Stimulated activated CD4-positive, alpha-beta T cell treated with anti-CD3 and anti-CD28 coated beads, Interleukin-4, amount 100 ng/mL, for 24 hours (primary cell): ENCODE measurements around the gene CACNB2.

Experiments used
- DNase-seq: peaks from one replicate; pipeline ENCODE4 v3.0.0-alpha.2; 2020

The CACNB2 gene

DNA sequence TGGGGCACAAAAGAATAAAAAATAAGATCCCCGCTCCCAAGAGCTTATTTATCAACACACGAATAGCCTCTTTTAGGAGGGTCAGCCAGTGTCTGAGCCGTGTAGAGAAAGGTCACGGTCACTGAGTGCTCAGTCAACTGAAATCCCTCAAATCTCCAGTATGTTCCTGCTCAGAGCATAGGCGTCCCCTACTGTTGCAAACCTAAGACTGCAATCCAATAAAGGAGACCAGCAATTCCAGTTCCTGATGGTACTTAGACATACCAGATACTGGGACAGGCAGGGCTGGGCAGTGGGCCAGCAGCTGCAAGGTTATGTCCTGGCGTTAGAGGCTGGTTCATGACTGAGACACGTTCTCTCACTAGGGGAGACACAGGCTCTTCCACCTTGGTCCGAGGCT is 93.6 kb downstream of the CACNB2 start:
- no peak for DNase-seq

GRCh38 chr10:18235477-18235876 is 95.3 kb downstream of the CACNB2 start:
- no peak for DNase-seq

DNA sequence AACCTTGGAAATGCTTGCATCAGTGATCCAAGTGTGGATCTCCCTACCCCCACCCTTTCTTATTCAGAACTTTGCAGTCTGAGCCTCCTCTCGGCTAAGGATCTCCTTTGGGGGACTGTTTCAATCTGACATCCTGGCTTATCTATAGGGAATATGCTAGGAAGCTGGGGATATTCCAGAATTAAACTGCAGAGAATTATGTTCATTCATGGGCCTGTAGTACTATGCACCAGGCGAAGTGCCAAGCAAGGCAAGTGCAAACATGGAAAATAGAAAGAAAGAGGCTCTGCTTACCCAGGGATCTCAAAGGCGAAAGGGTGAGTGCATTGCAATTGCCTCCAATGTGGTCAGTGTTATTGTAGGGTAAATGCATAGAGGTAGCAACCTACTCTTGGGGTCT is 96.5 kb downstream of the CACNB2 start:
- DNase-seq = no peak

GRCh38 chr10:18238870-18239485 is 98.8 kb downstream of the CACNB2 start:
- no peak for DNase-seq

GRCh38 chr10:18240185-18240882 is 100.1 kb downstream of the CACNB2 start:
- DNase-seq = no peak

GRCh38 chr10:18246967-18247366 is 106.7 kb downstream of the CACNB2 start:
- DNase-seq = no peak

DNA sequence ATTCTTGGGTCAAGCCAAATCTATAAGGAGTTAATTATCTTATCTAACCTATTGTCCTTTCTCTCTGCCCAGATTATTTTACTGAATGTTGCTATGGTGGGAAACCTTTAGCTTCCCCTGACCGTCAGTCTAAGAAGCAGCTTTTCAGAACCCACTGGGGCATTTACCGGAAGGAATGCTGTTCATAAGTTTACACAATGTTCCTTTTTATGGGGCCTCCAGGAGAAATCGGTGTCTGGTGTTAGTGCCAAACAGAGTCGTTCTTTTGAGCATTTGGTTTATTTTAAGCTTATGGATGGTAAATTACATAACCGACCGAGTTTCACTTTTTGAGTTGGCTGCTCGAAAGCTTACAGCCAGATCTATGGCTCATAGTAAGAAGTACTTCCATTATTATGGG is 111.9 kb downstream of the CACNB2 start:
- DNase-seq = no peak

GRCh38 chr10:18254086-18254485 is 113.9 kb downstream of the CACNB2 start:
- DNase-seq = no peak

DNA sequence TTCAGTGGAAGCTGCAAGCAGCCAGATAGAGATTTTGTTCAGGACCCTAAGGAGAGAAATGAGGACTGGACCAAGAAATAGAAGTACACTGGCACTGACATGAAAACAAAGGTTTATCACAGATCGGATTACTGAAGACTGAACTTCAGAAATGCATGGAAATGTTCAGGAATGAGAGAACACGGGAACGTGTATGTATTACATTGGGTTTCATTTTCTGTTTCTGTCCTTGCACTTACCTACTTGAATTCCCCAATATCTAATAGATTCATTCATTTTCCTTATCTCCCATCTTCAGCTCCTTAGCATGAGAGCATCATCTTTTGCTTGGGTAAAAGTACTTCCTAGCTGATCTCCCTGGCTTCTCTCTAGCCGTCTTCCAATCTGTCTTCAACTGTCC is 114.5 kb downstream of the CACNB2 start:
- no peak for DNase-seq

GRCh38 chr10:18260310-18260922 is 120.2 kb downstream of the CACNB2 start:
- no peak for DNase-seq

GRCh38 chr10:18261063-18261610 is 120.9 kb downstream of the CACNB2 start:
- no peak for DNase-seq

- no peak for DNase-seq
Measured at GRCh38 chr10:18261768-18262231, 121.6 kb downstream of the CACNB2 start.

- DNase-seq = no peak
Measured at GRCh38 chr10:18264466-18265050, 124.3 kb downstream of the CACNB2 start.

DNA sequence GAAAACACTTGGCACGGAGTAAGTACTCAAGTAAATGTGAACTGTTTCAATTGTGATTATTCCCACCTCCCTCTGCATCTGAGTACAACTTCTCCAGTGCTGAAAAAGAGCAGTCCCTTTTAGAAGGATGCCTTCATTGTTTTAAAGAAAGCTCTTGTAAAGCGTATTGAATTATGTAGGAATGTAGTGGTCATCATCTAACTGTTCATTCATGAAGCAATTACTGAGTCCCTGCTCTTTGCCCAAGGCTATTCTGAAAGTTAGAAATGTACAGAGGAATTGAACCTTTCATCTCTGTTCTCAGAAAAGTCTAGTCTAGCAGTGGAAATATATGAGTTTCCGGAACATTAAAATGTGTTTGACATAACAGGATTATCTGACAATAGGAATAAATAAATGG is 127.8 kb downstream of the CACNB2 start:
- DNase-seq = no peak

DNA sequence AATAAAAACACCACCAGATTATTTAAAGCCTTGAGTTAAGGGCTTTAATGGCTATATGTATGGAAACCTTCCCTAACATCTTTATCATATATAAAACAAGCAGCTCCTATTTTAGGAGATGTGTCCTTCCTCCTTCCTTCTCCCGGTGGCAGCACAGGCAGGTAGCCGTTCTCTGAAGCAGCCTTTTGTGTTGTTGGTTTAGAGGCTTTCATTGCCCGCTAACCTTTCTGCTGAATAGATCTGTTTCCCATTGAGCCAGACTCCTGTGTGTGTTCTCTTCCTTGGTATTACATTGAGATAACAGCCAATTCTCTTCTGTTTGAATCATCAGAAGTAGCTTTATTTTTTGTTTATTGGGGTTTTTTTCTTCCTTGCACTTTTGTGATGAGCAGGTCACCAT is 131.3 kb downstream of the CACNB2 start:
- DNase-seq = no peak

GRCh38 chr10:18273039-18273438 is 132.8 kb downstream of the CACNB2 start:
- DNase-seq = no peak

GRCh38 chr10:18278181-18278580 is 138.0 kb downstream of the CACNB2 start:
- no peak for DNase-seq

DNA sequence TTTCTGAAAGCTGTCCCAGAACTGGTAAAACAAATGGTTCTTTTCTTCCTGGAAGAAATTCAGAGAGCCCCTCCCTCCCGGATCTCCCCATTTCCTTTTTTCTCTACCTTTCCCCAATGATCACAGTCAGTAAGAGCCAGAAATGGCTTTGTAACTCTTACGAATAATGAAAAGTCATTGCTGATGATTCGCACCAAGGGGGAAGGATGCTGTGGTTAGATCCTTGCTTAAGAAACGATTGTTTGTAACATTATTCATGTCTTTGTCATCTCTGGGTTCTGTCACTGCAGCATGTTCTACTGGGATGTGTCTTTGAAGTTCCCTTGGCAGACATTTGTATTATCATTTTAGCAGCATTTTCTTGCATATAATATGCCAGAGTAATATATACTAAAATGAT is 138.9 kb downstream of the CACNB2 start:
- DNase-seq = no peak

DNA sequence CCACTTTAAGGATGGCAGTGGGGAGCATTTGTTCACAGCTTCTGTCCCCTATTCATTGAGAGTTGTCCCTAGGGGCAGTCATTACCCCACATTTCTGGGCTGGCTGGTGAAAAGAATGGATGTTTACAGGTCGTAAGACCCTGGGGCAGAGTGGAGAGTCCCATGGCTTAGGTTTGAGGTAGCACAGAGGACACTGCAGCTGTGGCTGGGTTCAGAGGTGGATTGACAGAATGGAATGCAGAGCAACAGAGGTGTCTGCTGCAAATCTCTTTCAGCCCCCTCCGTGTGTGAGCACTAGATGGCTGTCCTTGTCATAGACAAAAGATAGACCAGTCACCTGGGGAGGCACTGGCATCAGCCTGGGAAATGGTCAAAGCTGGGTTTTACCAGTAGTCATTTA is 141.9 kb downstream of the CACNB2 start:
- no peak for DNase-seq

GRCh38 chr10:18290651-18291313 is 150.6 kb downstream of the CACNB2 start:
- DNase-seq = no peak

GRCh38 chr10:18293536-18294510 is 153.6 kb downstream of the CACNB2 start:
- DNase-seq = no peak

DNA sequence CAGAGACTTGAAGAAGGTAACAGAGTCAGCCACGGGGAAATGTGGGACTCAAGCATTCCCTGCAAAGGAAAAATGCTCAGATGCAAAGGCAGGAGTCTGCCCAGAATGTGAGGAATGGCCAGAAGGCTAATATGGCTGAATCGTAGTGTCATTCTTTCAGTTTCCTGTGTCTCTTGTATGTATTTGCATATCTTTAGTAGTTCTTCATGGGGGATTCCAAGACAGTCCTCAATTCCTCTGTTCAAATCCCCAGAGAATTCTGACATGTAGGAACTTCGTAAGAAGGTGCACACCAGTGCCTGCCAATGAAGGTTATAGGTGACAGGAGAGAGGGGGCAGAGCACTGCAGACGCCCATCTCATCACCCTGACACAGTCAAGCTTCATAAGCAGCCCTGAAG is 154.4 kb downstream of the CACNB2 start:
- DNase-seq = no peak
